ENCODE data around the gene SLC12A1.

Gene SLC12A1

DNA sequence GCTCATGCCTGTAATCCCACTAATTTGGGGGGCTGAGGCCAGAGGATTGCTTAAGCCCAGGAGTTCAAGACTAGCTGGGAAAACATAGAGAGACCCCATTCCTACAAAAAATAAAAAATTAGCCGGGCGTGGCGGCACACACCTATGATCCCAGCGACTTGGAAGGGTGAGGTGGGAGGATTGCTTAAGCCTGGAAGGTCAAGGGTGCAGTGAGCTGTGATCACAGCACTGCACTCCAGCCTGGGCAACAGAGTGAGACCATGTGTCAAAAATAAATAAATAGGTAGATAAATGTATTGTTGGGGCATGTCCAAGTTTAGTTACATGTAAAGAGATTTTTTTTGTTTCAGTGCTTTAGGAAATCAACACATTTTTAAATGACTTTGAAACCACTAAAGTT, 36.4 kb downstream of the SLC12A1 start:
- no peak for DNase-seq (ENCODE audit: low read depth)

DNA sequence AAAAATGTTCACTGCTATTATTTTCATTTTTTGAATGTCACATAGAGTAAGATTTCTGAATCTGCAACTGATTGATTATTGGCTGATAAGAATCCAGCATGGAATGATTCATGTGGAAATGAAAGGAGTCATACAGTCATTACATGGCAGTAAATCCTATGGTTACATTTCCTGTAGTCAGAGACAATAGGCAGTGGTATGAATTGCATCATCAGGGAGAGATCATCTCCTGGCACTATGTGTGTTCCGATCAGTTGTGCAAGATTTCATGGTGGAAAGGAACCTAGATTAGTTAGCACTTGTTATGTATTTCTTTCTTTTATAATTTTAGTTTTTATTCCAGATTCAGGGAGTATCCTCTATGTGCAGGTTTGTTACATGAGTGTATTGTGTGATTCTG, 38.8 kb downstream of the SLC12A1 start:
- DNase-seq (ENCODE audit: low read depth): no peak

DNA sequence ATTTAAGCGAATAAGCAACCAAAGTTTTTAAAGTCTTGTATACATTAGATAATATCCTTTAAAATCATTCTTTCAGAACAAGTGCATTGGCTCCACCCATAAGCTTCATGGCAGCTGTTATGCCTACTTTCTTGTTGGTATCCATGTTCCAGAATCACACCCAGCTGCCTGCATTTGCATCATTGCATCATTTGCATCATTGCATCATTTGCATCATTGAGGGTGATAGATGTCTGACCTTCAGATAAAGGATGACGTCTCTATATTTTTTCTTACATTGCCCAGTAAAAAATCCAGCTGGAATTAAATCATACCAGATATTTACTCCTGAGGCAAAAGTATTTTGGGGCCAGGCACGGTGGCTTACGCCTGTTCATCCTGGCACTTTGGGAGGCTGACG, 42.3 kb downstream of the SLC12A1 start:
- no peak for DNase-seq (ENCODE audit: low read depth)

- peak; percentile 45 for DNase-seq (ENCODE audit: low read depth)
Measured at GRCh38 chr15:48250640-48251076, 44.6 kb downstream of the SLC12A1 start.

DNA sequence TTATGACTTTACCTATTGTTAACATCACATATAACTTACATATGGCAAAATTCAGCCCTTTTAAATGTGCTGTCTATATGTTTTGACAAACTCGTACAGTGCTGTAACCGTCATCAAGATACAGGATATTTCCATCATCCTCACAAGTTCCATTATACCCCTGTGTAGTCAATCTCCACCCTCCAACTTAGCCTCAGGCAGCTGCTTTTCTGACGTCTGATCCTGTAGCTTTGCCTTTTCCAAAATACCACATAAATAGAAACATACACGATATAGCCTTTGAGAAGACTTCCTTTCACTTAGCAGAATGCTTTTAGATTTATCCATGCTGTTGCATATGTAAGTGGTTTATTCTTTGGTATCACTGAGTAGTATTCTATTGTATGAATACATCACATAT, 47.1 kb downstream of the SLC12A1 start:
- no peak for DNase-seq (ENCODE audit: low read depth)

DNA sequence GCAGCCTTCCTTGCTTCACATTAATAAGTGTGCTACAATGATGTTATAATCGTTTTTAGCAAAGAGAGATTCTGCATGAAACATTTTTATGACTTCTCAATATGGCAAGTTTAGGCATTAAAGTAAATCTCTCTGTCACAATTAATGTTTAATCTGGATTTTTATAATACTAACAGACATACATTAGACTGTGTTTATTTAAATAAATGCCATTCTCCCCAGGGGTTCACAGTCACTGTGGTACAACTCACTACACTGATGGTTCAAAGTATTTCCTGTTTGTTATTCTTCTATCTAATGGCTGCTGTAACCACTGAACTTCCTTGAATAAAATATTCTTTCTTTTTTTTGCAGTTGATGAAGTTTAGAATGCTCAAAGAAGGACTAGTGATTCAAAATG, 59.0 kb downstream of the SLC12A1 start:
- DNase-seq (ENCODE audit: low read depth): no peak

GRCh38 chr15:48266024-48266689, 60.1 kb downstream of the SLC12A1 start:
- DNase-seq (ENCODE audit: low read depth): no peak

DNA sequence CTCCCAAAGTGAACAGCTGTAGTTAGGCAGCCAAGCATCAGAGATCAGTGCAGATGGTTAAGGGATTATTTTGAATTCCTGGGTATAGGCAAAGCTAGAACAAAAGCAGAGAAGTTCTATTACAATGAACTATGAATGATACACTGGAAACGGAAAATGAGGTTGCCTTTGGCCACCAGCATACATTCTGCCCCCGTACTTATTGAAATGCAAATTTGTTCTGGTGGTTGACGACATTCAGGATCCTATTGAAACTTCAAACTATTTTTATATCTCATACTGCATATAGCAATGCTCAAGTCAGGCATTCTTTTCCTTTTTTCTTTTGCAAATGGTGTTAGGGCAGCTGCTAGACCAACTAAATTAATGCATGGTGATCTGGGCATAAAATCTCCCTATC, 61.7 kb downstream of the SLC12A1 start:
- no peak for DNase-seq (ENCODE audit: low read depth)

- DNase-seq (ENCODE audit: low read depth): no peak
Measured at GRCh38 chr15:48273049-48273448, 66.9 kb downstream of the SLC12A1 start.

DNA sequence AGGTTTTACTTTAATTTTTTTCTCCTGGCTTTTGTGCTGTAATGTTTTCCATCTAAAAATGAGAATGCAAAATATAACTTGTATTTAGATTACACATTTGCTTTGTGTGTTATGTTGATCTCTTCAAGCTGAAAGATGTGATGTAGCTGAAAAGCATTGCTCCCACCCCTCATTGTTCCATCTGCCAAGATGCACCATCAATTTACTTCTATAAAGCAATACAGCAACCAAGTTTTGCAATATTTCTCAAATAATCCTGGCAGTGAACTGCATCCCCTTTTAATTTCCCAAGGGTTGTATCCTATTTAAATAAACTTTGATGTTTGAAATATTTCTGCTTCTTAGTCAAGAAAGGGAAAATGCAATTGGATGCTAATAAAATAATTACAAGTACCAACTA, 72.6 kb downstream of the SLC12A1 start:
- no peak for DNase-seq (ENCODE audit: low read depth)

DNA sequence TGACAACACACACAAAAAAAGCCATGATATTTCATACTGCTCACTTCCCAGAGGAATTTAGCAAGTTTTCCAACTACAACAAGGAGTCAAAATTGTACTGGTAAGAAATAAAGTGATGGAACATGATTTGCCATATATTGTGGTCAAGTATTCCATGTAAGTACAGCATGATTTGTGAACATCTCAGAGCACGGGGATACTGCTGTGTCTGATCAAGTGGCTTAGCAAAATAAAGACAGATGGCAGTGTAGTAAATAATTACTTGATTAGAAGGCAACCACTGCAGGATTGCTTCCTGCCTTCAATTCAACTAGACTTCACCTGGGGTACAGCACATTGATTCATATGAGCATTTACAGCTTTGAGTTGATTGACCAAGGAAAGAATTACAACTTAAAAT, 73.5 kb downstream of the SLC12A1 start:
- no peak for DNase-seq (ENCODE audit: low read depth)

DNA sequence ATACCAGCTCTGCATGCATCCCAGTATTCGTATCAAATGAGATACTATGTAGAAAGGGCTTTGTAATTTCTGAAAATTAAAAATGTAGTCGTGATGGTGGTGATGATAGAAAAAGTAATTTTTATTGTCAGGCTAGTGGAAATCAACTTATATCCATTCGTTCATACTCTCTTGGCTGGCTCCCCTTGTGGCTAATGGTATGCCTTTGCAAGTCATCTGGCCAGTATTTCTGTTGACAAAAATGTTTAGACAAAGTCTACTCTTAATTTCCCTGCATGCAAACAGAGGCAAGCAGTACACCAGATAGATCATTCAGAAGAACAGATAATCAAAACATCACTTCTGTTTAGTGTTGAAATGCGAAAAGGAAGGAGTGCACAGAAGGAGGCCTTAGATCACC, 75.6 kb downstream of the SLC12A1 start:
- DNase-seq (ENCODE audit: low read depth): no peak

DNA sequence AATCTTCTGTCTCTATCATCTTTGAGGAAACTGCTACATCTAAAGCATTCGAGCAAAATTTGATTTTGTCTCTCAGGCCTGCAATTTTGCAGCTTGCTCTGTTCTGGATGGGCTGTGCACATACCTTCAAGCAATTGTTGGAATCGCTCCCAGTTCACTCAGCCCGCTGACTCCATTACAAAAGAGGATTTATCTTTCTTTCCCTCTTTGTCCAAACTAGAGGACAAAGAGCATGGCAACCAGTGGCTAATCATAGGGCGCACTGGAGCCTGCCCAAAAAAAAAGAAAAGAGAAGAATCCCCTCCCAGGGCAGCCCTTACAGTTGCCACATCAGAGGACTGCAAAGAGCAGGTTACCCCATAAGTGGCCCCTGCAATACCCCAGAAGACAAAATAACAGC, 76.1 kb downstream of the SLC12A1 start:
- DNase-seq (ENCODE audit: low read depth): no peak

DNA sequence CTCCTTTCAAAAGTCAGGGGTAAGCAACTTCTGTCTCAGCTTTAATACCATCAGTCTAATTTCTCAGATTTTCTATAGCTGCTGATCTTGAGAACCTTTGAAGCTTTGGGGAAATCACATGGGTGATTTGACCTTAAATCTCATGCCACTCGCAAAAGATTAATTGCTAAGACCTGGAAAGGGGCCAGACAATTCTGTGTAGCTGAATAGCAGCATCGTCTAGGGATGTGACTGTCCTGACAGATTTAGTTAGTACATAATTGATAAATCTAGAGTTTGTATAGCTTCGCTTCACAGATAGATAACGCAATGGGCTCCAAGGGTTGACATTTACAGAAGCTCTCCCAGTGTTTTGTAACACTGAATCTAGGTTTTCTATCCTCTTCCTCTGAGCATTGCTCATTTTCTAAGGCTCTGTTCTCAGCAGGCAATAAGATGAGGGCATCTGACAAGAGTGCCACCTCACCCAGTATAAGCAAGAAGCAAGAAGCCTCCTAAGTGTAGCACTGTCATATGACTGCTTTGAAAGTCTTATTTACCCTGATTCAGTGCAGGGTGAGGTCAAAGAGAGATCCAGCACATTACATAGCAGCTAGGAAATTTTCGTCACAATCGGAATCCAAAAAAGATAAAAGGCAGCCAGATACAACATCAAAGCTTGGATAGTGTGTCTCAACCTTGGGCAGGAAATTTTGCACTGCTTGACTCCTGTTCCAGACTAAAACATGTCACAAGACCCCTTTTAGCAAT, 77.5 kb downstream of the SLC12A1 start:
- no peak for DNase-seq (ENCODE audit: low read depth)

DNA sequence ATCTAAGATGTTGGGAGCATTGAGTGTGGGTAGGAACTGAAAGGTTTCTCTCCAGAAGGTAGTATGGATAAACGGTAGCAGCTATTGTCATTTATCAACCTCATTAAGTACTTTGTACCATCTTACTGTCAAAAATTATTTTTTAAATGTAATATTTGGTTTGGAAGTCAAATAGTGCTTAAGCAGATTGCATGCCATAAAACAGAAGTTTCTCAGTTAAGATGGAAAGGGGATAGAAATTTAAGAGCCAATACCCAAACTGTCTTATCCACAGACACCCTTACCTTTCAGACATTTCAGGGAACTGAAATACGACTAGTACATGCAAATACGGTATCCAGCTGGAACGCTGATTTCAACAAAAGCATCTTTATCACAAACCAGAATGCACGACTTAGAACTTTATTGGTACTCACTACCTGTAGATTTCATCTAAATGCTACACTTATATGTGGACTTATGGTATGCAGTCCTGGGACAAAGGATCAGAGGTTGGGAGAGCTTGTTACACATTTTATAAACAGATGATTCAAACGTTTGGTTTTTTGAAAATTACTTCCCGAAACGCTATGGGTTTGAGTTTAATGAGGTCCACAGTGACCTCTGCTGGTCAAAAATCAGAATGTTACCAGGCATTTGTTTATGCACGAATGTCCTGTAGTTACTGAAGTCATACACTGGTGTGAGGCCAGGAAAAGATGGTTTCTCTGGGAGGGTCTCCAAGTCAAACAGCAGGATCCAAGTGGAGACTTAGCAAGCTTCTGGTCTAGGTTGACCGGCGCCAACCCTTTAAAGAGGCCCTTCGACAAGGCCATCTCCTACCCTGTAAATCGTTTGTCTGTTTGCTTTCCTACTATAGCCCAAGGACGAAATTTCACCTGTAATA, 79.5 kb downstream of the SLC12A1 start:
- peak; percentile 62 for DNase-seq (ENCODE audit: low read depth)

DNA sequence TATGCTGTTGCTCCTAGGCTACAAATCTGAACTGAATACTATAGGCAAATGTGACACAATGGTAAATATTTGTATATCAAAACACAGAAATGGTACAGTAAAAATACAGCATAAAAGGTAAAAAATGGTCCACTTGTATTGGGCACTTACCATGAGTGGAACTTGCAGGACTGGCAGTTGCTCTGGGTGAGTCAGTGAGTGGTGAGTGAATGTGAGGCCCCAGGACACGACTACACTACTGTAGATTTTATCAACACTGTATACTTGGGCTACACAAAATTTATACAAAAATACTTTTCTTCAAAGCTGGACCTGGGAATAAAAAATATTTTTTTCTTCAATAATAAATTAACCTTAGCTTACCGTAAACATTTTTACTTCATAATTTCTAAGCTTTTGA, 83.5 kb downstream of the SLC12A1 start:
- no peak for DNase-seq (ENCODE audit: low read depth)

DNA sequence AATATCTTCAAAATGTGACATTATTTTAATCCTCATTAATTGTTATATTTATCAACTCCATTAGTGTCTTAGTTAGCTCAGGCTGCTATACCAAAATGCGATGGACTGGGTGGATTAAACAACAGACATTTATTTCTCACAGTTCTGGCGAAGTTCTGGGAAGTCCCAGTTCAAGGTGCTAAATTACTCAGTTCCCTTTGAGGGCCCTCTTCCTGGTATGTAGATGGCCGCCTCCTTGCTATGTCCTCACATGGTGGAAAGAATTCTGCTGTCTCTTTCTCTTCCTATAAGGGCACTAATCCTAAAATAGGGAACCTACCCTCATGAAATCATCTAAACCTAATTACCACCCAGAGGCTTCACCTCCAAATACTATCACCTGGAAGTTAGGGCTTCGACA, 86.4 kb downstream of the SLC12A1 start:
- no peak for DNase-seq (ENCODE audit: low read depth)

GRCh38 chr15:48297668-48298067, 91.6 kb downstream of the SLC12A1 start:
- DNase-seq (ENCODE audit: low read depth): no peak

DNA sequence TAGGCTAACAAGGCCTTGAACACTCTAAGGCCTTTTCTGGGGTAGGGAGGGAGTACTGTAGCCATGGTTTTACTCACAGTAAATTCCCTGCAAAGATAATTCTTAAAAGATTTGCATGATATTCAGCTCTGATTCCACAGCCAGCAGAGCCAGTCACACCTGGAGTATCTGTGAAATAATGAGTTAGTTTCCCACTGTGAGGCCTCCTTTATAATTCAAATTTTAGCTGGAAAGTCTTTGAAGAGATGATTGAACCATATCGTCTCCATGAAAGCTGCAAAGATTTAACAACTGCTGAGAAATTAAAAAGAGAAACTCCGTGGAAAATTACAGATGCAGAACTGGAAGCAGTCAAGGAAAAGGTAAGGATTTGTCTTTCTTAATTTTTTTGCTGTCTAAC, 92.8 kb downstream of the SLC12A1 start:
- DNase-seq (ENCODE audit: low read depth): no peak

DNA sequence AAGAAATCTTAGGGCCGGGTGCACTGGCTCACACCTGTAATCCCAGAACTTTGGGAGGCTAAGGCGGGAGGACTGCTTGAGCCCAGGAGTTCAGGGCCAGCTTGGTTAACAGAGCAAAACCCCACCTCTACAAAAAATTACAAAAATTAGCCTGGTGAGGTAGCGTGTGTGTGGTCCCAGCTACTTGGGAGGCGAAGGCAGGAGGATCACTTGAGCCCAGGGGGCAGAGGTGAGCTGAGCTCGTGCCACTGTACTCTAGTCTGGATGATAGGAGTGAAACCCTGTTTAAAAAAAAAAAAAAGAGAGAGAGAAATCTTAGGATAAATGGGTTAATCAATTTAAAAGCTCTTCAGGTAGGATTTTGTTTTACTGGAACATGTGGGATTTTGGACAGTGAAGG, 93.9 kb downstream of the SLC12A1 start:
- no peak for DNase-seq (ENCODE audit: low read depth)

DNA sequence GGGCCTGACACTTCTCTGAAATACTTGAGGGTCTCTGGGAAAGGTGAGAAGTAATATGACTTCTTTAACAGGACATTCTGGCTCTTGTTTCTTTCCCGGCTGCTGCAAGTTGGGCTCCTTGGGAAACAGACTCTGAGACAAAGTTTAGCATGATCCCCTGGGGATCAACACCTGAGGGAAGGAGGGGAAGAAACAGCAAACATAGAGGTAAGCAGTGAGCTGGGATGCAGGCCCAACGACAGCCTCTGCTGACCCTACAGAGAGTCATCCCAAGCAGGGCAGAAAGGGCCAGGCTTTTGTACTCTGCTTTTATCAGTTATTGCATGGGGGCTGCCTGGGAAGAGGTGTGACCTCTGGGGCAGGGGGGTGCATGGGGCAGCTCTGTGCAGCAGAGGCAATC, 98.3 kb downstream of the SLC12A1 start:
- no peak for DNase-seq (ENCODE audit: low read depth)

DNA sequence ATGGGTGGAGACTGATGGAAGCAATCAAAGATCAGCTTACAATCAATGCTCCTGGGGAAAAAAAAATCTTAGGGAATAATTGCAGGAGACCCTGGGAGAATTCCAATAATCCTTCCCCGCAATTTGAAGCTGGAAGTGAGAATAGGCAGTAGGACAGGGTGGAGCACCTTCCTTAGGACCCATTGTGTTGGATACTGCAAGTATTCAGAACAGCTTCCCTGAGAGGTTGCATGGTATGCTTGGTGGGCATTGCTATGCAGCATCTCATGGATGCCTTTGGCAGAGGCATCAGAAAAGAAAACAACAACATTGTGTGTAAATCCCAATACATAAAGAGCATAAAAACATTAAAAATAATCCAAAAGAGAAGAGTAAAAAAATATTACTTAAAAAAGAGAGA, 100.5 kb downstream of the SLC12A1 start:
- no peak for DNase-seq (ENCODE audit: low read depth)

- DNase-seq (ENCODE audit: low read depth): no peak
Measured at GRCh38 chr15:48307586-48307985, 101.5 kb downstream of the SLC12A1 start.

Data from HS-27A (cell line).